SU-DHL-6 (cell line): ENCODE results near the gene HELB.

Source experiments
- H2AFZ ChIP-seq: fragments of 200-600 bp; sonication (generic); 2 replicates; pipeline ENCODE4 v1.6.1; 2014; ENCODE audit warnings: low read depth, mild to moderate bottlenecking, moderate library complexity, mixed read lengths, antibody characterized with exemption, low read length; ENCODE audit not compliant: severe bottlenecking
- H3F3A ChIP-seq: fragments of 200-600 bp; shearing (Covaris generic); 2 replicates; pipeline ENCODE4 v1.6.0; 2016; ENCODE audit warnings: antibody characterized with exemption, mild to moderate bottlenecking; ENCODE audit not compliant: insufficient read depth
- H3K27ac ChIP-seq: fragments of 200-600 bp; sonication (generic); 2 replicates; pipeline ENCODE4 v1.5.1; 2016; ENCODE audit warnings: low read depth, mild to moderate bottlenecking, low read length, moderate library complexity, mixed read lengths
- H3K27me3 ChIP-seq: fragments of 200-600 bp; sonication (generic), shearing (Covaris generic); 2 replicates; pipeline ENCODE4 v1.6.0; 2014; ENCODE audit warnings: mild to moderate bottlenecking, low read length
- H3K36me3 ChIP-seq: fragments of 200-600 bp; sonication (generic); 2 replicates; pipeline ENCODE4 v1.6.1; 2014; ENCODE audit warnings: mild to moderate bottlenecking, low read length, mixed read lengths
- H3K4me2 ChIP-seq: fragments of 300-600, 200-600 bp; shearing (Covaris generic), sonication (generic); 2 replicates; pipeline ENCODE4 v1.6.0; 2014; ENCODE audit warnings: low read length, low read depth, mild to moderate bottlenecking; ENCODE audit not compliant: poor library complexity, severe bottlenecking
- H3K4me3 ChIP-seq: fragments of 200-600 bp; sonication (generic); 2 replicates; pipeline ENCODE4 v1.5.1; 2014; ENCODE audit warnings: antibody characterized with exemption, low read length, mild to moderate bottlenecking, mixed read lengths; ENCODE audit not compliant: insufficient read depth, poor library complexity, severe bottlenecking
- H3K79me2 ChIP-seq: fragments of 200-600 bp; sonication (generic); 2 replicates; pipeline ENCODE4 v1.6.1; 2014; ENCODE audit warnings: mild to moderate bottlenecking, low read length, moderate library complexity; ENCODE audit not compliant: insufficient read depth
- H3K9ac ChIP-seq: fragments of 200-600 bp; sonication (generic); 2 replicates; pipeline ENCODE4 v1.7.0; 2014; ENCODE audit warnings: mild to moderate bottlenecking, low read length
- H3K9me2 ChIP-seq: fragments of 200-600 bp; sonication (generic); replicated peaks from 2 replicates; pipeline ENCODE4 v1.6.1; 2014; ENCODE audit warnings: low read length; ENCODE audit not compliant: insufficient read depth
- H3K9me3 ChIP-seq: fragments of 200-600 bp; sonication (generic); 2 replicates; pipeline ENCODE4 v1.6.1; 2014; ENCODE audit warnings: low read length, mixed read lengths; ENCODE audit not compliant: insufficient read depth
- H4K20me1 ChIP-seq: fragments of 200-600 bp; sonication (generic); 2 replicates; pipeline ENCODE4 v1.6.1; 2014; ENCODE audit warnings: low read depth, mild to moderate bottlenecking, antibody characterized with exemption, low read length, moderate library complexity, mixed read lengths
- CTCF ChIP-seq: fragments of 200-600 bp; sonication (generic); IDR thresholded peaks from one replicate; pipeline ENCODE4 v1.5.1; 2017; ENCODE audit warnings: antibody characterized with exemption, mild to moderate bottlenecking, low read length, moderate library complexity; ENCODE audit not compliant: insufficient read depth, poor library complexity, severe bottlenecking
- EZH2phosphoT487 ChIP-seq: fragments of 200-600 bp; sonication (generic), shearing (Covaris generic); conservative IDR thresholded peaks from 2 replicates; pipeline ENCODE4 v1.6.1; 2018; ENCODE audit warnings: mild to moderate bottlenecking, antibody characterized with exemption, low read length, moderate library complexity, mixed read lengths

HELB gene

GRCh38 chr12:66365718-66366490 lies 63.6 kb downstream of the HELB start:
- no peak overlapping the region for H2AFZ ChIP-seq
- no peak overlapping the region for H3K4me3 ChIP-seq
- TF ChIP-seq EZH2phosphoT487, result no peak
- TF ChIP-seq CTCF, result no peak
- no peaks in the 10 kb centered on the region for H3K79me2 ChIP-seq
- H3K4me2 ChIP-seq, result no peak overlapping the region
- H3K9me3 ChIP-seq, result no peaks in the 10 kb centered on the region
- H3K9ac ChIP-seq, result no peak overlapping the region
- H3K27ac ChIP-seq, result no peak overlapping the region
- no peaks in the 10 kb centered on the region for H3K27me3 ChIP-seq
- no peaks in the 10 kb centered on the region for H4K20me1 ChIP-seq
- H3K9me2 ChIP-seq, result no peaks in the 10 kb centered on the region
- no peaks in the 10 kb centered on the region for H3F3A ChIP-seq
- H3K36me3 ChIP-seq, result no peaks in the 10 kb centered on the region

GRCh38 chr12:66367015-66367667 lies 64.8 kb downstream of the HELB start:
- H3K9ac ChIP-seq, result no peak overlapping the region
- no peaks in the 10 kb centered on the region for H3K36me3 ChIP-seq
- no peaks in the 10 kb centered on the region for H3F3A ChIP-seq
- no peaks in the 10 kb centered on the region for H3K79me2 ChIP-seq
- no peaks in the 10 kb centered on the region for H3K27me3 ChIP-seq
- no peak overlapping the region for H2AFZ ChIP-seq
- H4K20me1 ChIP-seq, result no peaks in the 10 kb centered on the region
- no peaks in the 10 kb centered on the region for H3K9me3 ChIP-seq
- H3K9me2 ChIP-seq, result no peaks in the 10 kb centered on the region
- no peak overlapping the region for H3K4me3 ChIP-seq
- no peak overlapping the region for H3K27ac ChIP-seq
- no peak overlapping the region for H3K4me2 ChIP-seq
- TF ChIP-seq EZH2phosphoT487 (no peak), CTCF (no peak)

GRCh38 chr12:66371982-66372381 lies 69.7 kb downstream of the HELB start:
- no peak overlapping the region for H2AFZ ChIP-seq
- no peaks in the 10 kb centered on the region for H3K9me2 ChIP-seq
- no peaks in the 10 kb centered on the region for H4K20me1 ChIP-seq
- no peak overlapping the region for H3K4me2 ChIP-seq
- H3F3A ChIP-seq, result no peaks in the 10 kb centered on the region
- H3K9ac ChIP-seq, result no peak overlapping the region
- H3K27me3 ChIP-seq, result no peaks in the 10 kb centered on the region
- no peaks in the 10 kb centered on the region for H3K36me3 ChIP-seq
- H3K4me3 ChIP-seq, result no peak overlapping the region
- TF ChIP-seq EZH2phosphoT487 (no peak), CTCF (no peak)
- H3K27ac ChIP-seq, result no peak overlapping the region
- no peaks in the 10 kb centered on the region for H3K79me2 ChIP-seq
- H3K9me3 ChIP-seq, result no peaks in the 10 kb centered on the region
